AG04450 (cell line): ENCODE measurements around the gene BUB1B. TPM values are rescaled to one million over a fixed set of nuclear protein-coding genes. Genes with fewer than 3 reads are reported as not detected.
A peak's percentile ranks its signal among the peaks of the same experiment; 100 is the strongest.

Source experiments
- CTCF ChIA-PET: fragments of 300-600, 350-600 bp; formaldehyde crosslinking; extraction: SDS; loops from one replicate; lab custom pipeline; 2022; ENCODE audit warnings: antibody characterized with exemption, inconsistent platforms; lab: Charles Lee
- POLR2A ChIA-PET: fragments of 350-600 bp; formaldehyde crosslinking; extraction: SDS; loops from one replicate; lab custom pipeline; 2021; ENCODE audit warnings: antibody characterized with exemption, inconsistent platforms; lab: Yijun Ruan, JAX
- DNase-seq: peaks from one replicate; pipeline ENCODE4 v3.0.0-alpha.2; 2011; ENCODE audit warnings: low read depth, low spot score
- H3K27ac ChIP-seq: one replicate; pipeline ENCODE4 v1.5.1; 2012; ENCODE audit warnings: low read depth, low read length, control low read depth
- H3K27me3 ChIP-seq: one replicate; pipeline ENCODE4 v1.6.0; 2012; ENCODE audit warnings: low read length; ENCODE audit not compliant: control insufficient read depth, insufficient read depth
- H3K4me3 ChIP-seq: 2 replicates; pipeline ENCODE4 v1.5.1; 2011; ENCODE audit warnings: mild to moderate bottlenecking, low read depth, low read length, control low read depth
- H3K9me3 ChIP-seq: 2 replicates; pipeline ENCODE4 v1.5.1; 2012; ENCODE audit warnings: low read length; ENCODE audit not compliant: control insufficient read depth, insufficient read depth
- CTCF ChIP-seq: IDR thresholded peaks from 2 replicates; pipeline ENCODE4 v1.5.1; 2011; ENCODE audit warnings: low read depth, low read length, control low read depth, inconsistent platforms
- polyA plus RNA-seq: library from polyadenylated mRNA; depleted of rRNA; stranded (reverse); fragments of >200 nt; gene quantifications from 2 replicates; pipeline ENCODE4 v1.2.3, GENCODE V29; 2011

Gene BUB1B
- polyA plus RNA-seq, 1 experiment = 9.0 TPM

- no peak for DNase-seq
- ChIA-PET POLR2A (no interaction called here), CTCF (interaction anchor here (10.9 kb wide), 1 partner anchor 77 kb away, joined by 68 read pairs; no protein-coding TSS in a partner anchor)
- no peaks in the 10 kb centered on the region for H3K27me3 ChIP-seq
- no peak overlapping the region for H3K27ac ChIP-seq
- TF ChIP-seq CTCF = no peak
- no peaks in the 10 kb centered on the region for H3K9me3 ChIP-seq
- H3K4me3 ChIP-seq = no peak overlapping the region
Measured at GRCh38 chr15:40197434-40197833, 36.6 kb downstream of the BUB1B start.

- DNase-seq = no peak
- Histone ChIP-seq H3K27ac (no peak overlapping the region), H3K9me3 (no peaks in the 10 kb centered on the region), H3K27me3 (no peaks in the 10 kb centered on the region), H3K4me3 (no peak overlapping the region)
- POLR2A ChIA-PET = no interaction called here
- TF ChIP-seq CTCF = no peak
- CTCF ChIA-PET = interaction anchor here (1.0 to 10.9 kb wide), 2 partner anchors 76 to 169 kb away, joined by 3 to 68 read pairs; no protein-coding TSS in a partner anchor
Measured at GRCh38 chr15:40198355-40199085, 37.7 kb downstream of the BUB1B start.

GRCh38 chr15:40204100-40204499 lies 43.2 kb downstream of the BUB1B start:
- ChIA-PET CTCF (interaction anchor here (0.6 to 10.9 kb wide), 4 partner anchors 13 to 232 kb away, joined by 3 to 68 read pairs (median 4); no protein-coding TSS in a partner anchor), POLR2A (no interaction called here)
- Histone ChIP-seq H3K27ac (no peak overlapping the region), H3K4me3 (no peak overlapping the region), H3K9me3 (no peaks in the 10 kb centered on the region), H3K27me3 (no peaks in the 10 kb centered on the region)
- DNase-seq = no peak
- TF ChIP-seq CTCF = no peak

DNA sequence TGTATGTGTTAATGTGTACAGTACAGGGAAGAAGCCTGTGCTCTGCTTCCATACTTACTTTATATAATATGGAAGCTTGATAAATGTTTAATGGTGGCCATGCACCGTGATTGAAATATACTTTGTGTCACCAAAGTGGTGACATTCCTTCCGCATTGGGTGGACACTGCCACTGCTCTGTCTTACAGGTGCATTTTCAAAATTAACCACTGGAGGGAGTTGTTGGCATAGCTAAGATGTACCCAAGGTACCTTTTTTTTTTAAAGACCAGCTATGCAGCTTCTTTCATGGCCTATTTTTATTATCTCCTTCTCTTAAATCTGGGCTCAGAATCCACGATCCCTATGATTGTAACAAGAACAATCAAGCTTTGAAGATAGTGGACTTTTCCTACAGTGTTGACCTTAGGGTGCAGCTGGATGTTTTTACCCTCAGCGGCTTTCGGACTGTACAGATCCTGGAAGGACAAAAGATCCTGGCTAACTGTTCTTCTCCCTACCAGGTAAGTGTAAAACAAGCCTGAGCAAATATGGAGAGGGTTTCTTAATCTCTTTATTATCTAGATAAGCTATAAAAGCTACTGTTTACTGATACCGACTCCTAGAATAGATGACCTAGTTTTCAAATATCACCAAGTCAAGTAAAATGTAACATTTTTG lies 56.4 kb downstream of the BUB1B start:
- ChIA-PET CTCF (interaction anchor here (0.6 to 15.5 kb wide), 49 partner anchors 10 to 541 kb away, joined by 3 to 670 read pairs (median 5); partner anchors contain the start of gene PAK6), POLR2A (interaction anchor here (0.6 kb wide), 1 partner anchor 58 kb away, joined by 3 read pairs; no protein-coding TSS in a partner anchor)
- Histone ChIP-seq H3K27me3 (no peaks in the 10 kb centered on the region), H3K4me3 (no peak overlapping the region), H3K9me3 (no peaks in the 10 kb centered on the region), H3K27ac (no peak overlapping the region)
- peak; percentile 32 for DNase-seq
- peak; percentile 82 for TF ChIP-seq CTCF

- POLR2A ChIA-PET = no interaction called here
- TF ChIP-seq CTCF = no peak
- no peak overlapping the region for H3K27ac ChIP-seq
- H3K9me3 ChIP-seq = no peaks in the 10 kb centered on the region
- CTCF ChIA-PET = interaction anchor here (15.5 kb wide), 1 partner anchor 55 kb away, joined by 670 read pairs; no protein-coding TSS in a partner anchor
- no peaks in the 10 kb centered on the region for H3K27me3 ChIP-seq
- no peak overlapping the region for H3K4me3 ChIP-seq
- no peak for DNase-seq
Measured at GRCh38 chr15:40219801-40220200, 58.9 kb downstream of the BUB1B start.
